ENCODE data around the gene MED9.

Gene MED9

DNA sequence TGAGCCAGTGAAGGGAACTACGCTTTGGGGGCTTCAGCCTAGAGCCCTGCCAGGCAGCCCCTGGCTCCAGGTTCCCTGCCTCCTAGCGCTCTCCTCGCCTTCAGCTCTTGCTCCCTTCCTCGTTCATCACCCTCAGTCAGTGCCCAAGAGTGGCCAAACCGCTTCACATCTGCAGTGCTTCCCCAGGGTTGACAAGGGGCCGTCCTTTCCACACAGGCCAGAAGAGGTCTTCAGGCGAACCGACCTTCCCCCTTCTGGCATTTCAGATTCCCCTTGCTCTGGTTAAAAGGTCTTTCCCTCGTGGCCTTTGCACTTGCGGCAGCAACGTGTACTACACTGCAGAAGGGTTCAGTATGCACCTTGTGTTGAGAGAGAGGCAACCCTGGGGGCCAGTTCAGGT, 15.3 kb downstream of the MED9 start:
- no peak for DNase-seq

DNA sequence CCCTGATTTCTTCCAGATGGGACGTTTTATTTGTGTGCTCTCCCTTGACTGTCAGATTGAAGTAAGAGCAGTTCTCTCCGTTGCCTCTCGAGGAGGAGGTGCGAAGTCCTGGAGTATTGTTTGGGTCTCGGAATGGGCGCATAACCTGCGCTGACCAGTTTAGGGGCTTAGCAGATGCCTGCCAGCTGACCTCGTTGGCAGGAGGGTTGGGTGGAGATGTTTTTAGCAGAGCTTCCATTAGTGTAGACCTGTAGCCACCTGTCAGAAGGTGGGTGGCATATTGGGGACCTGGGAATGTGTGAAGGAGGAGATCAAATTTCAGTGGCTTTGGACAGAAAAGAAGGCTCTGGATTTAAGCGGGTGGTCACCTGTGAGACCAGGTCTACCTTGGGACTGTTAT, 15.8 kb downstream of the MED9 start:
- DNase-seq, result no peak

DNA sequence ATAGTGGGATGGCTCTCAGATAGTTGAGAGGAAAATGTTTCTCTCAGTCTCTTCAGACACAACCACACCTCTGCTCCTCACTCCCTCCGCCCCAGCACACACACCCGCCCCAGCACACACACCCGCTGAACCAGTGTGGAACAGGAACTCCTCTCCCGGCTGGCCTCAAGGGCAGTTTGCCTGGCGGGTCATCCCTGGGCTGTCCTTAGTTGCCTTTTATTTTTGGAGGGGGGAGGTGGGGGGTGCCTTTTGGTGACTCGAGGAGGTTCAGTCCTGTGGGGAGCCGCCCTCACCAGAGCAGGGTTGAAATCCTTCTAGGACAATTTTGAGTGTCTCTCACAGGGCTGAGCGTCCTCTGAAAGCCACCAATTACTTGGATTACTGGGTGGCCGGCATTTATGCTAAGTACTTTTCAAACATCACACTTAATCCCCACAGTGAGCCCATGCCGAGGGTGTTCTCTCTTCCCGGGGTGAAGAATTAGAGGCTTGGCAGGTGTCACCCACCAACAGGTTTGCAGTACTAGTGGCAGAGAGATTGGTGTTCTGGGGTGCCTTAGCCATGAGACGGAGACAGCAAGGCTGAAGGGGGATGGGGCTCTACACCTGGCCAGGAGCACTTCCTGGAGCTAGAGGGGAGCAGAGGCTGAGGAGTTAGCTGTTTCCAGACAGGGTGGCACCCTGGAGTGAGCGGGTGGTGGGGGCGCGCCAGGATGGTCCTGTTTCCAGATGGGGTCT, 16.6 kb downstream of the MED9 start:
- DNase-seq, result no peak

DNA sequence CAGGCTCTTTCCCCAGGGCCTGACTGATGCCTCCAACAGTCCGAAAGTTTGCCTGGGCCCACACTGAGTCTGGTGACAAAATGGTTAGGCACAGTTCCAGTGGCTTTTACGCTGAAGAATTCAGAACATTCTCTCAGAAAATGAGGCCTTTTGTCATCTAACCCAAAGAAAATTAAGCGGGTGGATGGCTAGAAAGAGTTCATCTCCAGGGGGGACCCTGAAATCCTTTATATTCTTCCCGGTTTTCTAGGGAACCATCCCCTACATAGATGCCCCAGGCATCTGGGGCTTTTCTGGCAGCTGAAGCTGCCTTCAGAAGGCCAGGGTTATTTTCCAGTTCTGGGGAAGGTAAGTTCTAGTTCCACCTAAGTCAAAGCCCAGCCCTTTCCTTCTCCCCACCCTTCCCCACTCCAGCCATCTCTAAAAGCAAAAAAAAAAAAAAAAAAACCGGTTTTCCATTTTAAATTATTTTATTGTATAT, 17.2 kb downstream of the MED9 start:
- no peak for DNase-seq

DNA sequence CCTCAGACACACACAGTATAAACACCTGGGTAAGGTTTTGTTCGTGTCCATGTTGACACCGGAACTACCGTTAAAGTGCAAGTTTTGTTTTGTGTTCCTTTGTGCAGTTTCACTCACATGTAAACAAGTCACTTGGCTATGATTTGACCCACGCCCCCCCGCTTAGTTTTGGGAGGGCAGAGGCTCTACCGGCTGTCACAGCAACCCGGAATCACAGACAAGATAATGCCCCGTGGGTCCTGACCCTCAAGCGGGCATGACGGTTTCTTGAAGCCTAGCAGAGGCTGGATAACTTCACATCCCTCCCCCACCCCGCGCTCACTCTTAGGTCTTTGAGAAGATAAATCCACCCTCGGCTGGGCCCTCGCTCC, 17.7 kb downstream of the MED9 start:
- no peak for DNase-seq

DNA sequence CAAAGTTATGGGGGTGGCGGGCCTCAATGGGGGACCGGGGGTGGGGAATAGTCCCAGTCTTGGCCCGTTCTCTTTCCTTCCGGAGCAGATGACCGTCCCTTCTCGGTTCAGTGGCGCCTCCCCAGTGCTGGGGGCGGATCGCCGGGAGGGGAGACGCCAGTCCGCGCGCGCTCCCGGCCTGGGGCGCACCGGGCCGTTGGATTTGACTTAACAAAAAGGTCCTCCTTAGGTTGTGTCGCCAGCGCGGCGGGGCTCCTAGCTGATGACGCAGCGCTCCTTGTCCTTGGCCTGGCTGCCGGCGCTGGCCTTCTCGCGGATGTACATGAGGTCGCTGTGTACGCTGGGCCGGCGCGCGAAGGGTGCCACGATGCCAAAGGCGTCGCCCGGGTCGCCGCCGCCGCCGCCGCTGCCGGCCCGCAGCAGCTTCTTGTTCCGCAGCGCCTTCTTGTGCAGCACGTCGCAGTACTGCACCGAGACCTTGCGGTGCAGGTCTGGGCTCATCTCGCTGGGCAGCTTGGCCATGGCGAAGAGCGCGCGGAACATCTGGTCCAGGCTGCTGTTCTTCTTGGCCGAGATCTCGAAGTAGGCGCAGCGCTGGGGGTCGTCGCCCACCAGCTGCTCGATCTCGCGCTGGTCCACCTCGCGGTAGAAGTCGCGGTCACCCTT, 18.2 kb downstream of the MED9 start:
- no peak for DNase-seq

DNA sequence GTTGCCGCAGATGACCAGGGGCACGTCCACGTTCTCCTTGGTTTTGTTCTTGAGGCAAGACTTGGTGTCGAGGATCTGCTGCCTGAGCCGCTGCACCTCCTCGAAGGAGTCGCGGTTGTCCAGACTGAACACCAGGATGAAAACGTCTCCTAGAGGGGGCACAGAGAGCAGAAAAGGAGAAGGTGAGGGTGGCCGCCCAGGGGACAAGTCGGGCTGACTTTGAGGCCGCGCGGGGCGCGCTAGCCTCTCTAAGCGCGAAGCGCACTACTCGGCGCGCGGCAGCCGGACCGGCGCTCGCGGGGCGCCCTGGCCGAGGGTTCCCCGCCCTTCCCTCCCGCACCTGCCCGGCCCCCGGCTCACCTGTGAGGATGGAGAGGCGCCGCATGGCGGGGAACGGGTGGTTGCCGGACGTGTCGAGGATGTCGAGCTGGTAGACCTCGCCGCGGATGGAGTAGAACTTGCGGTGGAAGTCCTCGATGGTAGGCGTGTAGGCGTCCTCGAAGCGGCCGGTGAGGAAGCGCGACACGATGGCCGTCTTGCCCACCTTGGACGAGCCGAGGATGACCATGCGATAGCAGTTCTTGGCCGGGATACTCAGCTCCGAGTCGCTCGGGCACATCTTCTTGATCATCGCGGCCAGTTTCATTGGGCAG, 18.9 kb downstream of the MED9 start:
- no peak for DNase-seq

DNA sequence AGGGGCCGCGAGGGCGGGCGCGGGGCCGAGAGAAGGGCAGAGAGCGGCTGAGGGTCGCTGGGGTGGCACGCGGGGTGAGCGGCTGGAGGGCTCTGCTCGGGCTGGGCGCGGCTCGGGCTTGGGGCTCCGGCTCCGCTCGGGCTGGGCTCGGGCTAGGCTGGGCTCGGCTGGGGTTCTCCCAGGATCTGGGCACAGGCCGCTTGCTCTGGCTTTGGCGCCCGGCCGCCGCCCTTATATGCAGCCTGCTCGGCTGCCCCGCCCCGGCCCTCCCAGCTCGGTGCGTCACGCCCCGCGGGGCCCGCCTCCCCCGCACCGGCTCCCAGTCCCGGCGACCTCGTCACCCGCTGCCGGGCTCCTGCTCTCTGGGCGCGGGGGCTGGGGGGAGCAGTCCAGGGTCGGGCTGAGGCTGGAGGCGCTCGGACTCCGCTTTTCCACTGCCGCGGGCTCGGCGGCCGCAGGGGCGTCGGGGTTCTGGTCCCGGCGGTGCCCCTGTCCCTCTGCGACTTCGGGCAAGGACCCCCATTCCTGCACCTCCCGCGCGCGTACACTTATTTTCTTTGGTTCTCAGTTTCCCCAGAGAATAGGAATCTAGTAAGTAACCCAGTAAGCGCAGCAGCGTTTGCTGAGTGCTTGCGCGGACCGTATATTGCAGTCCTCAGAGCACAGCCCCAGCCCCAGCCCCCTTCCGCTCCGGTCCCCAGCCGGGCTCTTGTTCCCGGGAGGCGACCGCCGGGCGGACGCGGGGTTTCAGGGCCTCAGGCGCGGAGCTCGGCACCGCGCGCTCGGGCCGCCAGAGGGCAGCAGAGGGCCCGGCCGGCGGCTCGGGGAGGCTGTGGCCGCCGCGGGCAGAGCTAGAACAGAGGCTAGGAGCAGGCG, 19.6 kb downstream of the MED9 start, which contains the start of gene RASD1:
Gene RASD1, minus strand, starts transcription at position 207 of the 876 bp plus-strand sequence. CDS start 214 bp downstream, outside the sequence.
- peak; percentile 68 for DNase-seq

DNA sequence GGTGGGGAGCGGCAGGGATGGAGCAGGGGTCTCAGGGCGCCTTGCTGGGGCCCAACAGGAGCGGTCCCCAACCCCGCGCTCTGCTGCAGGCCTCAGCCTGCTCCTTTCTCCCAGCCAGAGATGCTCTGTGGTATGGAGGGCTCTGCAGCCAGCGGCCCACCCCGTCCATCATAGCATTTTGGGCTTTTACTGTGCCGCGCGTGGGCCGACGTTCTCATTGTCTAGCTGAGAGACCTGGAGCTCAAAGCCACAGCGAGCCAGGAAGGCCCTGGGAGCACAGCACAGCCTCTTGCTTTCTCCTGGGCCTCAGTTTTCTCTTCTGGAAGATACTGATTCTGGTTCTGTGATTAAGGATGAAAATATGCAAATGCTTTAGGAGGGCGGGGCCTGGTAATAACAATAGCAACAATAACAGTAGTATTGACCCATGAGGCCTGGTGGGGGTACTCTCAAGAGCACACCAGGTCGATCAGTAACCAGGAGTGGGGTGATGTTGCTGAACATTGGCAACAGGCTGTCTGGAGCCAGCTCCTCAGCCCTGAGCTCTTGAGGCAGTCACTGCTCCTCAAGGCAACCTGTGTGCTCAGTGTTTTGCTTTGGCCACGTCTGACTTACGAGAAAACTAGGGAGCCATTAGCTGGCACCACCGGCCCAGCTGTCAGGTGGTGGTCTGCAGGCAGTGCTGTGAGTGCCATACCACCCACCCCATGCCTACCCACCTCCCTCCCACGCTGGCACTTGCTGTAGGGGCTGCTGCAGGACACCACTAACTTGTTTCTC, 20.5 kb downstream of the MED9 start:
- no peak for DNase-seq

DNA sequence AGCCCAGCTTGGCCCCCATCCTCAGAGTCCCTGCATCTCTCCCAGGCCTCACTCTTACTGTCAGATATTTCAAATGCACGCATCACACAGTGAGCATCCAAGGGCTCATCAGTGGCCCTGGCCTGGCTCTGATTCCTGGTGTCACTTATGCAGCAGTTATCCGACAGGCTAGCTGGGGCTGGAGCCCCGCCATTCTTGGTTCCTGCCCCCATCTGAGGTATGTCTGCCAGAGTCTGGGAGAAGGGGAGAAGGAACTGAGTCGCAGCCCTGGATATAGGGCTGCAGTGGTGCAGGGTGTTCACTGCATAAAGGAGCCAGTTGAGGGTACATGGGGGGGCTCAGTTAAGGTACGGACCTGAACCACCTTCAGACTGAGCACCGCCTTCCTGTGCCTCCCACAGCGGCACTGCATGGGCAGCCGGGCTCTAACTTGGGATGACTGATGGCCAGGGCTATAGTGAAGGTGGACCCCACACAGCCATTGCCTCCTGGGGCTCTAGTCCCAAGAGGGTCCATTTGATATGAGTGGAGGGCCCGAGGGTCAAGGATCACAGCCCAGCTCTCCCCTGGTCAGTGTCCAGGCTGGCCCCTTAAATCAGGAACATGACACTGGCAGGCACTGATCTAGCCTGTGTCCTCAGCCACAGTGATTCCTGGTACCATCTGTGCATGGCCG, 21.2 kb downstream of the MED9 start:
- no peak for DNase-seq

DNA sequence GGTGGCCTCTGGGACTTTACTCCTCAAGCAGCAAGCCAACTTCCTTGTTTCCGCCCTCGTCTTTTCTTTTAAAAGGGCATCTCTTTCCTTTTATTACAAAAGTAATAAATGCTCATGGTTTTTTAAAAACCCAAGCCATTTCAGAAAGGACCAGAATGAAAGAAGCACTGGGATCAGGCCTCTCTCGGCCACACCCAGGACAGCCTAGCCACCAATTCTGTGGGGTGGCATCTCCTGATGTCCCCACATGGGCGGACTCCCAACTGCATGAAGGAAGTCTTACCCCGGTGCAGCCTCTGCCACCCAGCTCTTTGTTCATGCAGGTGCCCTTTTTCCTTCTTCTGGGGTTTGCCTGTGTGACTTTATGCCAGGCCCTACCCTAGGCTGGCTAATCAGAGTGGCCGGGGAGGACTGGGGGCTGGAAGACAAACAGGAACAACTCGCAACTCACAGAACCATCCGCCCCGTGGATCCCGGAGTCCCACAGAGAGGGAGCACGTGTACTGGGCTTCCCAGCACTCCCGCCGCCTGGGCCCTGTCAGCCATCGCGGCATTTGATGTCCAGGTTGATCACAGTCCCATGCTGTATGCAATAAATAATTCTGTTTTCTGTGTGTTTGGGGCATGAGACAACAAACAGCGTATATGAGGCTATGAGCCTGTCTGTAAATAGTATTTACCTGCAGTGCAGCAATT, 22.0 kb downstream of the MED9 start:
- DNase-seq, result no peak

DNA sequence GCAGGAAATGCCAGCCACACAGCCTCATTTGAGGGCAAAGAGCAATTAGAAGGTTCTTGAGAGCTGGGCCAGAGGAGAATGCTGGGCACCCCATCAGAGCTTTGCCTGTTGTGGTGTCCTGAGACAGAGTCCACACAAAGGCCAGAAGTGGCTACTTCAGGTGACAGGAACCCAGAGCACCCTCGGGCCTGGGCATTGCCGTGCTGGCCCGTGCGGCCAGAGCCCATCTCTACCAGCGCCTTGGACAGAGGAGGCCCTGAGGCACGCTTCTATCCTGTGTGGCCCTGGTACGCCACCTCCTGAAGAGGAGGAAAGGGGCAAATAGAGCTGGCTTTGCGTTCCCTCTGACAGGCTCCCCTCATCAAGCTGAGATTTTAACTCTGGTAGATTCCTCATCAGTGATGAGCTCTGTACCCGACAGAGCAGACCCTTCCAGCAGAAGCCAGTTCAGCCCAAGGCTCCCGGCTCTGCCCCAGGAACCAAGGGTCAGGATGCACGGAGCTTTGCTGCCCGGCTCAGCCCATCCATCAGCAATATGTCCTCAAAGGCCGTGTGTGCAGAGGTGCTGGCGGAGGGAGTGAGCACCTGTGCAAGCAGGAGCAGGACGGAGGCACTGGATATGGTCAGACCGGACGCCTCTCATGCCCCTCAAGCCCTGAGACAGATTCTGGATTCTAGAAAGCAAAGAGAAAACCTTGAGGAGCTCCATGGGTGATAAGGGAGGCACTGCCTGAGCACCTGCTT, 22.8 kb downstream of the MED9 start:
- DNase-seq, result no peak

DNA sequence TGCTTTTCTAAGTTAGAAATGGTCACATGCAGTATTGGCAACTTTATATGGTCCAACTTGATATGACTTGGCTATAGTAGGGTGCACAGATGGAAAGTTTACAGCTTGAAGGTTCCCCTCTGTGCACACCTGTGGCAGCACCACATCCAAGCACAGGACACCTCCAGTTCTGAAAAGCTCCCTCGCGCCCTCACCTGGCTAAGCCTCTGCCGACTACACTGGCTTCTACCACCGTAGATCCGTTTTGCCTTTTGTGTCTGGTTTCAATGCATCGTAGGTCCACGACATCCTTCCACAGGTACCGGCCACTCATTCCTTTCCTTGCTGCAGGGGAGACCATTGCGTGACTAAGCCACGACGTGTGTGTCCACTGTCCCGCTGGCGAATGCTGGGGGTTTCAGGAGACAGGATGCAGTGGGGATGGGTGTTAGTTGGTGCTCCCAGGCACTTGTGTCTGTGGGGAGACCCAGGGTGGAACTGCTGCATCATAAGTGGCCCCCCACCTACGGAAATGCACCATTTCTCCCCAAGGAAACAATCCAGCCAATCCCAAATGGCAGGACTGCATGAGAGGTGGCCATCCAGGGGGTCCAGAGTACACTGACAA, 24.3 kb downstream of the MED9 start:
- no peak for DNase-seq

DNA sequence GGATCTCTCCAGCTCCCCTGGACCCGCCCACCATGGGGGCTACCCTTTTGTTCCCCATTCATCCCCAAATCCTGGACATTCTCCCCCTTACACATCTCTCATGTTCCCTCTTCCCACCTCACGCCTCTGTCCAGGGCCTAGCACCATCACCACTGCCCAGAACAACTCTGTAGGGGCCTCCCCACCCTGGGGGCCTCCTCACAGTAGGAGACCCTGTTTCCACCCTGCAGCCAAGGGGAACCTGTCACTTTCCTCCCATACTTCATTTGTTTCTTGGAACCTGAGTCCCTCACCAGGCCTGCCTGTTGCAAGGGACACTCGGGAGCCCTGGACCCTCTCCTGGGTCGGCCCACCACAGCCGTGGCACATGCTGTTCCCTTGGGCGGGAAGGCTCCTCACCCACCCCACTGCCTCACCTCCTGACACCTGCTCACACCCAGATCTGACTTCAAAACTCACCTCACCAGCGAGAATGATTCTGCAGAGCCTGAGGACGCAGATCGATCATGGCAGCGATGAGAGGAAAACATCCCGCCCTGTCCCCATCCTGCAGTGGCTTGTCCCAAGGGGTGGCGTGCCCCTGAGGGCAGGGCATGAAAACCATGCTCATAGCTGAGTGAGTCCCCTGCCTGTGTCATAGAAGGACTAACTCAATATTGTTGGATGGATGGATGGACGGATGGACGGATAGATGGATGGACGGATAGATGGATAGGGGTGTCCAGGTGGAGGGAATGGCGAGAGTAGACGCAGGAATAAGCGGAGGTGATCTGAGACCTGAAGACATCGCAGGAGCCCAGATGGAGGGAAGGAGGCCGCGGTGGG, 26.2 kb downstream of the MED9 start:
- no peak for DNase-seq

DNA sequence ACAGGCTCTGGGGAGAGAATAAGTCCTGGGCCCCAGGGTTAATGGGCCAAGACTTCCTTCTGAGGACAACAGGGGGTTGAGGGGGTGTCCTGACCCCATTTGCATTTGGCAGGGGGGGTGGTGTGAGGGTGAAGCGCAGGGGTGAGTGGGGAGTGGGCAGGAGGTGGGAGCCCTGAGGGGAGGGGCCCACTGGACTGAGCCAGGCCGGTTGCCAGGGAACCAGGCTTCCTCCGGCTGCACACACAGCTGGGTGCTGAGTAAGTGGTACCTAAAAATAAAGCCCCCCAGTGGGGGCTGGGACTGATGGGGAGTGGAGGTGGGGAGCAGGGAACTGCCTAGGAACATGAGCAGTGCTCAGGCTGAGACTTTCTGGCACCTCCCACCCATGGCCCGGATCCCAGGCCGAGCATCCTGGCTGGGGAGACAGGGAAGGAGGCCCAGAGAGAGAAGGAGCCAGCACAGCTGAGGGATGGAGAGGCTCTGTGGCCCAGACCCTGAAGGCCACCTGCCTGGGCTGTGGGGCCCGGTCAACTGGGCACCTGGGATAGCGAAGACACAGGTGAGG, 26.8 kb downstream of the MED9 start:
- no peak for DNase-seq

DNA sequence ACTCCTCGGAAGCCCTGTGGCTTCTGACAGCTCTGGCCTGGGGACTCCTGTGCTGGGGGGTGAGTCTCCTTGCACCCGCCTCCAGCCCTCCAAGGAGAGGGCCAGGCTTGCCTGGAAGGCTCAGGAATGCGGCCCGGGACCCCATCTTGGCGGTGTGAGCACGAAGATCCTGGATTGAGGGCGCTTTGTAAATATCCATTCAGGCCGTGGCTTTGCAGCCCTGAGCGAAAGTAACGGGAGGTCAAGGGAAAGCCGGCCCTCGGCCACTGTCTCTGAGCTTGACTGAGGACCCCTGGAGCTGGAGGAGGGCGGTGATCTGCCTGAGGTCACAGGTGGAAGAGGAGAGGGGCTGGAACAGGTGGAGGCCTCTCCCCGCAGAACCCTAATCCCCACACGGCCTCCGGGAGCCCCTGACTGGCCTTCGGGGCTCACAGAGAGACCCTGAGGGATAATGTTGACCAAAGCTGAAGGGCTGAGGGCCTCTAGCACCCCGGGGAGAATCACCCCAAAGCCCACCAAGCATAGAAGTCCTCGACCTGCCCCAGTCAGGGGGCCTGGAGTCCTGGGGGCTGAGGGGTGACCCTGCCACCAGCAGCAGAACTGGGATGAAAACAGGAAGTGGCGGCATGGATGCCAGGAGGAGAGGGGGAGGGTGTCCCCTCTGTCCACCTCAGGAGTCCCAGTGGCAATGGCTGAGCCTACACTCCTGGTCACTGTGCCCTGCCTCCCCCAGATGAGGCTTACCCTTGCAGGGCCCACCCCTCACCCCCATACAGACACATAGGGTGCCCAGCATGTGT, 27.7 kb downstream of the MED9 start:
- no peak for DNase-seq

DNA sequence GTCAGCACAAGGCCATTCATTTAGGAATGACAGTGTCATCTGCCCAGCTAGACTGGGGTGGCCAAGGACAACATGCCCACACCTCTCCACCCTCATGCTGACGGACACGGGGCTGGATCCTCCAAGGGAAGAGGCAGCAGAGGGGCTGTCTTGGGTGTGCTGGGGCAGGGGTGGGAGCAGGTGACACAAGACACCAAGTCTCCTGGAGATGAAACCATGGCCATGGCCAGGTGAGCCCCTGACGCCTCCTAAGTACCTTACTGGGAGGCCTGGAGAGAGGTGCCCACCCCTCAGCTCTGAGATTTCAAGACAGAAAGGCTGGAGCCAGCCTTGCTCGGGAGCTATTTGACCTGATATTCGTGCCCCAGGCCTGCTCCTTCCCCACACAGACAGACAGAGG, 28.4 kb downstream of the MED9 start:
- no peak for DNase-seq

All from effector CD8-positive, alpha-beta T cell (primary cell).